Heart left ventricle (tissue), 13 donors: ENCODE measurements around the gene CCNI.

Experiments
- POLR2A ChIP-seq, 2 donors: fragments of 450-650 bp; IDR thresholded peaks; one replicate each; pipeline ENCODE4 v1.6.1; 2017; ENCODE audit warnings: antibody characterized with exemption in 2 of 2, mild to moderate bottlenecking in 2 of 2, moderate library complexity in 2 of 2
- TF ChIP-seq, protein P1 (sequence below), 12 donors: fragments of 200-600 bp; sonication (generic) in 4 of 12; IDR thresholded peaks; one replicate each; pipeline versions ENCODE4 v1.5.0 to v1.8.0; 2018 to 2022; ENCODE audit warnings: antibody characterized with exemption in 12 of 12, mild to moderate bottlenecking in 5 of 12
- donor health status: ischemic (EF 13 %, LVEDD 7.1; RV severe dilation, severe dysfunction).
- donor health status: DM: no; HTN: yes; CAD: no.
- donor health status: DM: no; HTN: no; CAD: no.
- donor health status: ischemic (EF 25% LVEDD 6.9; RV normal size, moderate dysfunction).
- donor health status: ischemic (EF 25% LVEDD 5.7; RV mildly dilated, moderate dysfunction).
- donor health status: ischemic (EF 35%, LVEDD 5.7; RV mildly dilated, moderate dysfunction).
- donor health status: nonischemic (EF 11% LVEDD 7.7; RV severe dilation, severe dysfunction).
- donor health status: DM: yes; HTN: yes; CAD: no.
- donor health status: PGD.
- donor health status: ischemic (EF 29% LVEDD 5.4; RV normal size, mild dysfunction).
- donor health status: nonischemic (EF 23%, LVEDD 6.1; RV moderate dilation, normal function).

DNA sequence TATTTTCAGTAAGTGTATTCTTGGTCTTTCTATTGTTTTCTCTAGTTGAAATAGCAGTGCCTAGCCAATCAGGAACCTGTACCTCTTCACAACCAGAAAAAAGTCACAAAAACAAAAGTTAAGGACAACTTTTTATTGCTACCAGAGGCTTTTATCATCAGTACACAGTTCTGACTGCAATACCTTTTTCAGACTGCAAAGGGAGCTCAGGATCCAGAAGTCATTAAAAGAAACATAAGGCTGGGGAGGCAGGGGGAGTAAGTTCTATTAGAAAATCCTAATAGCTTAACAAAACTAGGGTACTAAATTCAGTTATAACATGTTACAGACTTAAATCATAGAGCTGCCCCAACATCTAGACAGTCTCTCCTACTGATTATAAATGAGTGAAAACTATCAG lies 28.8 kb downstream of the CCNI start:
- TF ChIP-seq, protein P1, sequence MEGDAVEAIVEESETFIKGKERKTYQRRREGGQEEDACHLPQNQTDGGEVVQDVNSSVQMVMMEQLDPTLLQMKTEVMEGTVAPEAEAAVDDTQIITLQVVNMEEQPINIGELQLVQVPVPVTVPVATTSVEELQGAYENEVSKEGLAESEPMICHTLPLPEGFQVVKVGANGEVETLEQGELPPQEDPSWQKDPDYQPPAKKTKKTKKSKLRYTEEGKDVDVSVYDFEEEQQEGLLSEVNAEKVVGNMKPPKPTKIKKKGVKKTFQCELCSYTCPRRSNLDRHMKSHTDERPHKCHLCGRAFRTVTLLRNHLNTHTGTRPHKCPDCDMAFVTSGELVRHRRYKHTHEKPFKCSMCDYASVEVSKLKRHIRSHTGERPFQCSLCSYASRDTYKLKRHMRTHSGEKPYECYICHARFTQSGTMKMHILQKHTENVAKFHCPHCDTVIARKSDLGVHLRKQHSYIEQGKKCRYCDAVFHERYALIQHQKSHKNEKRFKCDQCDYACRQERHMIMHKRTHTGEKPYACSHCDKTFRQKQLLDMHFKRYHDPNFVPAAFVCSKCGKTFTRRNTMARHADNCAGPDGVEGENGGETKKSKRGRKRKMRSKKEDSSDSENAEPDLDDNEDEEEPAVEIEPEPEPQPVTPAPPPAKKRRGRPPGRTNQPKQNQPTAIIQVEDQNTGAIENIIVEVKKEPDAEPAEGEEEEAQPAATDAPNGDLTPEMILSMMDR (IDR thresholded peaks at IDR 0.05), result peak in 5 of 12 donors; percentile 8 to 39 (median 30)
- no peak for TF ChIP-seq POLR2A (IDR thresholded peaks at IDR 0.05)
